GM23248 (cell line): ENCODE measurements around the gene LPAR2. TPM values are rescaled to one million over a fixed set of nuclear protein-coding genes. Genes with fewer than 3 reads are reported as not detected.

Source experiments
- DNase-seq: peaks from one replicate; pipeline ENCODE4 v3.0.0-alpha.2; 2015
- H2AFZ ChIP-seq: fragments of 200-600 bp; sonication (generic); 2 replicates; pipeline ENCODE4 v1.6.1; 2016; ENCODE audit warnings: antibody characterized with exemption
- H3F3A ChIP-seq: fragments of 200-600 bp; sonication (generic); 2 replicates; pipeline ENCODE4 v1.6.1; 2016; ENCODE audit warnings: mild to moderate bottlenecking, antibody characterized with exemption, mixed run types; ENCODE audit not compliant: insufficient read depth
- H3K27ac ChIP-seq: fragments of 200-600 bp; sonication (generic); 2 replicates; pipeline ENCODE4 v1.5.1; 2016; ENCODE audit warnings: mild to moderate bottlenecking
- H3K27me3 ChIP-seq: fragments of 200-600 bp; sonication (generic); replicated peaks from 2 replicates; pipeline ENCODE4 v1.6.1; 2016; ENCODE audit warnings: mild to moderate bottlenecking; ENCODE audit not compliant: insufficient read depth
- H3K36me3 ChIP-seq: fragments of 200-600 bp; sonication (generic); 2 replicates; pipeline ENCODE4 v1.6.1; 2016; ENCODE audit warnings: low read depth, mild to moderate bottlenecking
- H3K4me1 ChIP-seq: fragments of 200-600 bp; sonication (generic); 2 replicates; pipeline ENCODE4 v1.6.1; 2016; ENCODE audit warnings: mild to moderate bottlenecking; ENCODE audit not compliant: insufficient read depth
- H3K4me2 ChIP-seq: fragments of 200-600 bp; sonication (generic); one replicate; pipeline ENCODE4 v1.6.1; 2016; ENCODE audit warnings: mild to moderate bottlenecking; ENCODE audit not compliant: unreplicated experiment
- H3K4me3 ChIP-seq: fragments of 200-600 bp; sonication (generic); 2 replicates; pipeline ENCODE4 v1.5.1; 2016; ENCODE audit warnings: mild to moderate bottlenecking
- H3K79me2 ChIP-seq: fragments of 200-600 bp; sonication (generic); 2 replicates; pipeline ENCODE4 v1.6.1; 2016; ENCODE audit warnings: mild to moderate bottlenecking; ENCODE audit not compliant: insufficient read depth
- H3K9ac ChIP-seq: fragments of 200-600 bp; sonication (generic); 2 replicates; pipeline ENCODE4 v1.6.1; 2016; ENCODE audit warnings: mild to moderate bottlenecking
- H3K9me2 ChIP-seq: fragments of 200-600 bp; sonication (generic); 2 replicates; pipeline ENCODE4 v1.6.1; 2016; ENCODE audit warnings: mixed run types, mild to moderate bottlenecking, moderate library complexity; ENCODE audit not compliant: insufficient read depth
- H3K9me3 ChIP-seq: fragments of 200-600 bp; sonication (generic); one replicate; pipeline ENCODE4 v1.6.1; 2017; ENCODE audit warnings: low read depth
- H4K20me1 ChIP-seq: fragments of 200-600 bp; sonication (generic); 2 replicates; pipeline ENCODE4 v1.6.0; 2016; ENCODE audit not compliant: insufficient read depth
- EZH2 ChIP-seq: fragments of 200-600 bp; sonication (generic); IDR thresholded peaks from 2 replicates; pipeline ENCODE4 v1.6.1; 2018; ENCODE audit warnings: antibody characterized with exemption, mild to moderate bottlenecking; ENCODE audit not compliant: insufficient read depth, poor library complexity, severe bottlenecking
- EZH2phosphoT487 ChIP-seq: fragments of 200-600 bp; sonication (generic); IDR thresholded peaks from 2 replicates; pipeline ENCODE4 v1.6.1; 2018; ENCODE audit warnings: antibody characterized with exemption, moderate library complexity, mild to moderate bottlenecking, low read depth; ENCODE audit not compliant: insufficient read depth
- WGBS, 2 experiments: methylation state at CpG; one replicate each; pipeline ENCODE4 v1.1.6; 2015 to 2017; ENCODE audit warnings: low lambda C conversion rate in 2 of 2, low coverage in 1 of 2; ENCODE audit errors: missing lambda C conversion rate in 2 of 2; 5-methylcytosine and 5-hydroxymethylcytosine counted together
- in situ Hi-C: fragments of 300-500 bp; cut with MboI; formaldehyde crosslinking; loops from 2 replicates; pipeline ENCODE4 v1.15.0; 2020
- polyA plus RNA-seq: library from polyadenylated mRNA; unstranded; fragments of >200 nt; fragmentation: Nextera tagmentation; extraction: Ambion mirVana; gene quantifications from 2 replicates; pipeline ENCODE4 v1.2.1, GENCODE V29; 2016
- total RNA-seq: library from RNA; depleted of rRNA; stranded (reverse); fragments of >200 nt; shearing (Covaris generic); gene quantifications from 2 replicates; pipeline ENCODE4 v1.2.3, GENCODE V29; 2014

LPAR2 gene
- total and polyA plus RNA-seq, 2 experiments from 2014 or later, result 1.3 to 1.8 TPM

GRCh38 chr19:19642506-19643157 lies 14.6 kb upstream of the LPAR2 start:
- peak overlapping the region; percentile 85 for H3K9ac ChIP-seq
- H3K79me2 ChIP-seq, result no peaks in the 10 kb centered on the region
- H3F3A ChIP-seq, result peaks cover 8% of the 10 kb centered on the region
- no peaks in the 10 kb centered on the region; the same call in 1 of the 2 replicates for H3K36me3 ChIP-seq
- peak overlapping the region; percentile 89 for H2AFZ ChIP-seq
- no peak overlapping the region for H3K27ac ChIP-seq
- H3K4me1 ChIP-seq, result no peaks in the 10 kb centered on the region
- no peaks in the 10 kb centered on the region for H4K20me1 ChIP-seq
- no peaks in the 10 kb centered on the region for H3K9me3 ChIP-seq
- in situ Hi-C loops, result loop anchor here (5.0 kb wide), 1 partner anchor 105 kb away; the partner anchor contains the start of gene CILP2
- peak overlapping the region; percentile 94 for H3K4me3 ChIP-seq
- H3K27me3 ChIP-seq, result no peaks in the 10 kb centered on the region
- H3K9me2 ChIP-seq, result no peaks in the 10 kb centered on the region
- WGBS, 2 experiments, result 22 to 23% methylated on average over 15 to 16 of the region's 16 CpGs
- no peak for TF ChIP-seq EZH2
- TF ChIP-seq EZH2phosphoT487, result no peak
- peak; percentile 45 for DNase-seq
- peak overlapping the region; percentile 100 for H3K4me2 ChIP-seq

DNA sequence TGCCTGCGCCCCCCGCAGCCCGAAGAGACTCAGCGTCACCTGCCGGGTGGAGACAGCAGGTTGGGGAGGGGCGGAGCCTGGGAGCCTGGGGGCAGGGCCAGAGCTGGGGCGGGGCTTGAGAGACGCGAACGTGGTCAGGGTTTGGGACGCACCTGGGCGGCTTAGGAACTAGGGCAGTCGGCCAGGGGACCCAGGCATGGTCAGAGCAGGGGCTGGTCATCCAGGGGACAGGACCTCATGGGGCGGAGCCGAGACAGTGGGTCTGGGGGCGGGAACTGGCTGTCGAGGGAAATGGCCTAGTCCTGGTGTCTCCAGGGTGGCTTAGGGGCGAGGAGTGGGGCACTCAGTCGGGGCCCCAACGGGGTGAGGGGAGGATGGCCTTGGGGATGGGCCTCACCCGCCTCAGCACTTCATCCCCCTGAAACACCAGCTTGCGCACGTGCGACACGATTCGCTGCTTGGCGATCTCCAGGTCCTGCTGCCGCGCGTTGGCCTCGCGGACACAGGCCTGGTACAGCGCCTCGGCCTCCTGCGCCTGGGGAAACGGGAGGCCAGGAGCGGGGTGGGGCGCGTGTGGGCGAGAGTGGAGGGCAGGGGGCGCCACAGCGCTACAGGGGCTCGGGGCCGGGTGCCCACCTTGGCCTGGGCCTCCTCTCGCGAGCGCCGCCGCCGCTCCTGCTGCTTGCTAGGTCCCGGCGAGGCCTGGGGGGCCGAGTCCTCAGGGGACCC lies 9.7 kb upstream of the LPAR2 start:
- Histone ChIP-seq H3K36me3 (peaks cover 5% of the 10 kb centered on the region; the same call in 1 of the 2 replicates), H3K4me2 (no peak overlapping the region), H3K9me3 (no peaks in the 10 kb centered on the region), H3F3A (no peaks in the 10 kb centered on the region), H3K4me1 (no peaks in the 10 kb centered on the region), H3K9ac (no peak overlapping the region), H3K9me2 (no peaks in the 10 kb centered on the region), H3K27me3 (no peaks in the 10 kb centered on the region), H3K4me3 (no peak overlapping the region), H3K27ac (no peak overlapping the region), H2AFZ (no peak overlapping the region), H3K79me2 (no peaks in the 10 kb centered on the region), H4K20me1 (no peaks in the 10 kb centered on the region)
- no peak for DNase-seq
- 88 to 95% methylated on average over 4 to 51 of the region's 53 CpGs for WGBS, 2 experiments
- TF ChIP-seq EZH2phosphoT487 (no peak), EZH2 (no peak)
- in situ Hi-C loops, result no loop called here

DNA sequence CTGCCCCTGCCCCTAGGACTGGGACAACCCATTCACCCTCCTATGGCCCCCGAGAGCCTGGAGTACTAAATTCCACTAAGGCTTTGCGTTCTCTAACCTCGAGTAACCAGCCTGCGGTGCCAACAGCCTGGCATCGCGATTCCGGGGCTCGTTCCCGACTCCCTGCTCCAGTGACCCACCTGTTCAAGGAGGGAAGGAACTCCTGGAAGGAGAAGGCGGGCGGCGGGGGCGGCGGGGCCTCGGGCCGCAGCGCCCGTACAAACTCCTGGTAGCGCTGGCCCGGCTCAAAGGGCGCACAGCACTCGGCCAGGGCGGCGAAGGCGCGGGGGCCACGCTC lies 9.1 kb upstream of the LPAR2 start:
- Histone ChIP-seq H2AFZ (no peak overlapping the region), H3K9me3 (no peaks in the 10 kb centered on the region), H3K4me3 (no peak overlapping the region), H3K9me2 (no peaks in the 10 kb centered on the region), H3F3A (no peaks in the 10 kb centered on the region), H3K27me3 (no peaks in the 10 kb centered on the region), H3K4me1 (no peaks in the 10 kb centered on the region), H3K27ac (no peak overlapping the region), H3K4me2 (no peak overlapping the region), H3K79me2 (no peaks in the 10 kb centered on the region), H4K20me1 (no peaks in the 10 kb centered on the region), H3K9ac (no peak overlapping the region), H3K36me3 (peaks cover 5% of the 10 kb centered on the region; the same call in 1 of the 2 replicates)
- no peak for DNase-seq
- in situ Hi-C loops, result no loop called here
- no peak for TF ChIP-seq EZH2
- TF ChIP-seq EZH2phosphoT487, result no peak
- WGBS, 2 experiments, result 96% methylated on average over 9 to 27 of the region's 27 CpGs

GRCh38 chr19:19636573-19637185 lies 8.7 kb upstream of the LPAR2 start:
- DNase-seq, result no peak
- H3K9me3 ChIP-seq, result no peaks in the 10 kb centered on the region
- H4K20me1 ChIP-seq, result no peaks in the 10 kb centered on the region
- H3K27me3 ChIP-seq, result no peaks in the 10 kb centered on the region
- no peaks in the 10 kb centered on the region for H3F3A ChIP-seq
- H3K4me2 ChIP-seq, result no peak overlapping the region
- TF ChIP-seq EZH2, result no peak
- no peak for TF ChIP-seq EZH2phosphoT487
- no peak overlapping the region for H3K4me3 ChIP-seq
- H3K27ac ChIP-seq, result no peak overlapping the region
- in situ Hi-C loops, result no loop called here
- no peak overlapping the region for H3K9ac ChIP-seq
- H3K4me1 ChIP-seq, result no peaks in the 10 kb centered on the region
- WGBS, 2 experiments, result 97% methylated on average over 9 of the region's 9 CpGs
- no peaks in the 10 kb centered on the region for H3K79me2 ChIP-seq
- no peak overlapping the region for H2AFZ ChIP-seq
- no peaks in the 10 kb centered on the region for H3K9me2 ChIP-seq
- H3K36me3 ChIP-seq, result peaks cover 5% of the 10 kb centered on the region; the same call in 1 of the 2 replicates
